GM12878 (cell line): ENCODE results near the gene TNFAIP2. TPM values are rescaled to one million over a fixed set of nuclear protein-coding genes. Genes with fewer than 3 reads are reported as not detected.

ENCODE experiments used
- ATAC-seq: fragments of 200-7000 bp; cut with Tn5 transposase; 3 replicates; pipeline ENCODE4 v1.9.1; 2020; ENCODE audit warnings: mild to moderate bottlenecking, moderate library complexity
- BruUV-seq: library from RNA; stranded (reverse); fragments of 400-500 nt; replicated peaks from 2 replicates; lab custom pipeline; 2021; lab: Mats Ljungman, UMichigan
- CTCF ChIA-PET: fragments of 300-600 bp; sonication (Branson Sonifier 250); formaldehyde crosslinking; extraction: SDS; loops from one replicate; lab custom pipeline; 2021; ENCODE audit warnings: inconsistent platforms; lab: Yijun Ruan, JAX
- POLR2A ChIA-PET: fragments of 350-600 bp; formaldehyde crosslinking; extraction: SDS; loops from one replicate; lab custom pipeline; 2021; ENCODE audit warnings: inconsistent platforms; lab: Charles Lee
- RAD21 ChIA-PET: fragments of 300-600 bp; sonication (Branson Sonifier 250); formaldehyde crosslinking; loops from one replicate; lab custom pipeline; 2023; ENCODE audit warnings: antibody characterized with exemption; ENCODE audit not compliant: unreplicated experiment; lab: Charles Lee
- SMC1A ChIA-PET: fragments of 300-600 bp; sonication (Branson Sonifier 250); formaldehyde crosslinking; loops from one replicate; lab custom pipeline; 2023; ENCODE audit not compliant: unreplicated experiment, uncharacterized antibody; lab: Charles Lee
- DNase-seq: peaks from one replicate; pipeline ENCODE4 v3.0.0-alpha.2; 2011; ENCODE audit warnings: low read depth, low spot score
- FAIRE-seq: peaks from 3 replicates; lab custom pipeline; 2011; peaks lifted over from hg19 to GRCh38; lab: Jason Lieb, UNC
- H2AFZ ChIP-seq: 2 replicates; pipeline ENCODE4 v1.6.0; 2011; ENCODE audit warnings: low read depth, low read length, control low read depth; ENCODE audit not compliant: control insufficient read depth
- H3K27ac ChIP-seq: 2 replicates; pipeline ENCODE4 v1.5.1; 2011; ENCODE audit warnings: control low read depth; ENCODE audit not compliant: control insufficient read depth, insufficient read depth
- H3K27me3 ChIP-seq, 2 experiments: replicated peaks in 1 of 2; 2 replicates each; pipeline versions ENCODE4 v1.6.0 to v1.6.1; 2011; ENCODE audit warnings: low read length in 1 of 2; ENCODE audit not compliant: control insufficient read depth in 2 of 2, insufficient read depth in 2 of 2
- H3K36me3 ChIP-seq, 2 experiments: 2 replicates each; pipeline ENCODE4 v1.5.1; 2011; ENCODE audit warnings: low read length in 1 of 2; ENCODE audit not compliant: control insufficient read depth in 2 of 2, insufficient read depth in 2 of 2
- H3K4me1 ChIP-seq: 2 replicates; pipeline ENCODE4 v1.6.1; 2011; ENCODE audit warnings: mild to moderate bottlenecking, low read length, moderate library complexity, mixed read lengths; ENCODE audit not compliant: control insufficient read depth, insufficient read depth
- H3K4me2 ChIP-seq: 2 replicates; pipeline ENCODE4 v1.6.0; 2011; ENCODE audit warnings: control low read depth; ENCODE audit not compliant: control insufficient read depth, insufficient read depth
- H3K4me3 ChIP-seq: fragments of 200-600 bp; sonication (generic); 2 replicates; pipeline ENCODE4 v1.5.1; 2016
- H3K79me2 ChIP-seq: 2 replicates; pipeline ENCODE4 v1.6.0; 2011; ENCODE audit warnings: low read length; ENCODE audit not compliant: control insufficient read depth, insufficient read depth
- H3K9ac ChIP-seq: 2 replicates; pipeline ENCODE4 v1.8.0; 2011; ENCODE audit warnings: low read length, control low read depth, mixed read lengths; ENCODE audit not compliant: control insufficient read depth, insufficient read depth
- H3K9me3 ChIP-seq: replicated peaks from 3 replicates; pipeline ENCODE4 v1.5.1; 2011; ENCODE audit warnings: mild to moderate bottlenecking, low read length; ENCODE audit not compliant: control insufficient read depth, insufficient read depth
- H4K20me1 ChIP-seq: 2 replicates; pipeline ENCODE4 v1.6.0; 2011; ENCODE audit not compliant: control insufficient read depth, insufficient read depth
- BHLHE40 ChIP-seq, 2 experiments: fragments of 450-650 bp in 1 of 2; IDR thresholded peaks; 2 replicates each; pipeline ENCODE4 v1.6.1; 2011 to 2017; ENCODE audit warnings: low read depth in 2 of 2, borderline replicate concordance in 1 of 2, improper control_type of control experiment in 1 of 2, low read length in 1 of 2, mild to moderate bottlenecking in 1 of 2
- BMI1 ChIP-seq: fragments of 450-650 bp; IDR thresholded peaks from 2 replicates; pipeline ENCODE4 v1.6.1; 2016; ENCODE audit warnings: mild to moderate bottlenecking, moderate library complexity, borderline replicate concordance
- CEBPZ ChIP-seq: fragments of 150-350 bp; IDR thresholded peaks from 2 replicates; pipeline ENCODE4 v1.6.1; 2016; ENCODE audit warnings: low read depth, low read length
- CHD4 ChIP-seq: fragments of 200-600 bp; sonication (generic); IDR thresholded peaks from 2 replicates; pipeline ENCODE4 v1.6.1; 2016; ENCODE audit warnings: mild to moderate bottlenecking
- GATAD2B ChIP-seq: fragments of 450-650 bp; conservative IDR thresholded peaks from 2 replicates; pipeline ENCODE4 v1.6.1; 2017; ENCODE audit warnings: low read depth, mild to moderate bottlenecking, moderate library complexity
- MEF2B ChIP-seq: fragments of 450-650 bp; IDR thresholded peaks from 2 replicates; pipeline ENCODE4 v1.6.1; 2018; ENCODE audit warnings: mild to moderate bottlenecking, moderate library complexity; ENCODE audit not compliant: partially characterized antibody, poor library complexity, severe bottlenecking
- MXI1 ChIP-seq: fragments of 150-350 bp; IDR thresholded peaks from 2 replicates; pipeline ENCODE4 v1.6.1; 2011; ENCODE audit warnings: low read depth, mild to moderate bottlenecking, inconsistent platforms, low read length, improper control_type of control experiment
- PML ChIP-seq: IDR thresholded peaks from 2 replicates; pipeline ENCODE4 v1.6.1; 2012; ENCODE audit warnings: low read length, inconsistent platforms
- RAD51 ChIP-seq: fragments of 450-650 bp; IDR thresholded peaks from 2 replicates; pipeline ENCODE4 v1.6.1; 2016; ENCODE audit warnings: moderate library complexity, mild to moderate bottlenecking, inconsistent platforms
- TCF12 ChIP-seq: IDR thresholded peaks from 2 replicates; pipeline ENCODE4 v1.6.1; 2011; ENCODE audit warnings: low read depth, mild to moderate bottlenecking, low read length
- WGBS: methylation state at CpG from one replicate; pipeline ENCODE4 v1.1.6; 2016; ENCODE audit warnings: low lambda C conversion rate; ENCODE audit not compliant: insufficient replicate concordance, insufficient coverage; ENCODE audit errors: missing lambda C conversion rate; 5-methylcytosine and 5-hydroxymethylcytosine counted together
- in situ Hi-C: fragments of 300-500 bp; cut with MboI; formaldehyde crosslinking; loops from 9 replicates; pipeline ENCODE4 v1.14.3; 2018; ENCODE audit warnings: mixed read lengths
- intact Hi-C: fragments of 100-400 bp; cut with micrococcal nuclease; formaldehyde crosslinking; loops from one replicate; pipeline ENCODE4 v1.14.2; 2022; ENCODE audit not compliant: unreplicated experiment
- polyA plus RNA-seq, 11 experiments: library from polyadenylated mRNA; depleted of rRNA in 4 of 11; unstranded in 6 of 11; stranded (reverse) in 5 of 11; fragments of >200 nt; fragmentation: Nextera tagmentation in 4 of 11; fragmentation: Illumina TruSeq in 1 of 11; extraction: Ambion mirVana in 4 of 11; extraction: Trizol in 1 of 11; gene quantifications; 1 replicate in 1 of 11; 2 replicates in 10 of 11; pipeline versions ENCODE4 v1.2.1 to v1.2.3, GENCODE V29; 2011 to 2016; ENCODE audit warnings: inconsistent platforms in 2 of 11, missing spikeins in 2 of 11, low read depth in 1 of 11
- total RNA-seq, 4 experiments: library from RNA; depleted of rRNA in 3 of 4; stranded (reverse); fragments of >200 nt in 3 of 4; fragmentation: Illumina TruSeq in 1 of 4; extraction: Trizol in 1 of 4; gene quantifications; 2 replicates each; pipeline versions ENCODE4 v1.2.1 to v1.2.3, GENCODE V29; 2013 to 2021
- TF ChIP-seq, protein P1 (sequence below): fragments of 450-650 bp; IDR thresholded peaks from 2 replicates; pipeline ENCODE4 v1.6.1; 2017; ENCODE audit warnings: low read depth, mild to moderate bottlenecking, moderate library complexity

The TNFAIP2 gene
- total and polyA plus RNA-seq, 10 of the 15 experiments (the other 5 are each of a cell fraction or from before 2014, with no cell fraction given), result 7.1 to 150 (median 74.5) TPM

DNA sequence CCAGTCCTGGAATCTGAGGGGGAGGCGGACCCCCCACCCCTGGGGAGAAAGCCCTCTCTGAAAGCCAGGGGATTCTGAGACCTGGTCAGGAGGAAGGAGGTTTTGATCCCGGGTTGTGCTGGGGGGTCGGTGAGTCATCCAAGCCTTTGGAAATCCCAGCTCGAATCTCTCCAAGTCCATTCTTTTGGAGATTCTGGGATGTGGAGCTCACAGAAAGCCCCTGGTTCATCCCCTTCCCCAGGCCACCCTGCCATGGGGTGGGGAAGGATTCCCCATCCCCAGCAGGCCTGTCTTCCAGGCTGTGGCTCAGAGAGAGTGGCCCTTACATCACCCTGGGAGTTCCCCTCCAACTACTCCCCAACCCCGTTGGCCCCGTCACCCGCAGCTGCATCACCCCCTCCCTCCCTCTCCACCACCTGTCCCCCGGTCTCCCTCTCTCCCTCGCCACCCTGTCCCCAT is 14.5 kb upstream of the TNFAIP2 start (continued):
- no peak for TF ChIP-seq CEBPZ

- DNase-seq, result no peak
- Histone ChIP-seq H3K4me3 (no peak overlapping the region), H3K36me3 (no peaks in the 10 kb centered on the region), H3K79me2 (no peaks in the 10 kb centered on the region), H2AFZ (no peak overlapping the region), H3K9me3 (no peaks in the 10 kb centered on the region), H3K27me3 (no peaks in the 10 kb centered on the region), H3K9ac (no peak overlapping the region), H3K27ac (peak overlapping the region; percentile 79), H4K20me1 (no peaks in the 10 kb centered on the region), H3K4me1 (peaks cover 73% of the 10 kb centered on the region), H3K4me2 (peak overlapping the region; percentile 38; the same call in 1 of the 2 replicates)
- WGBS, result 72% methylated on average over 28 of the region's 32 CpGs
- no TSS peak for BruUV-seq
- in situ Hi-C loops, result loop anchor here (5.0 kb wide), 1 partner anchor 73 kb away; no protein-coding TSS in a partner anchor
- TF ChIP-seq MXI1 (no peak), BHLHE40 (IDR thresholded peaks at IDR 0.05; ENCODE audit: borderline replicate concordance in 1 of 2, low read depth in 2 of 2, low read length in 1 of 2) (no peak), GATAD2B (peak; percentile 66), MEF2B (no peak), TCF12 (0 out of 2 replicates have a peak, but pooled peaks have one; percentile 23), CHD4 (no peak), RAD51 (no peak), BMI1 (no peak), PML (no peak)
- TF ChIP-seq, protein P1, sequence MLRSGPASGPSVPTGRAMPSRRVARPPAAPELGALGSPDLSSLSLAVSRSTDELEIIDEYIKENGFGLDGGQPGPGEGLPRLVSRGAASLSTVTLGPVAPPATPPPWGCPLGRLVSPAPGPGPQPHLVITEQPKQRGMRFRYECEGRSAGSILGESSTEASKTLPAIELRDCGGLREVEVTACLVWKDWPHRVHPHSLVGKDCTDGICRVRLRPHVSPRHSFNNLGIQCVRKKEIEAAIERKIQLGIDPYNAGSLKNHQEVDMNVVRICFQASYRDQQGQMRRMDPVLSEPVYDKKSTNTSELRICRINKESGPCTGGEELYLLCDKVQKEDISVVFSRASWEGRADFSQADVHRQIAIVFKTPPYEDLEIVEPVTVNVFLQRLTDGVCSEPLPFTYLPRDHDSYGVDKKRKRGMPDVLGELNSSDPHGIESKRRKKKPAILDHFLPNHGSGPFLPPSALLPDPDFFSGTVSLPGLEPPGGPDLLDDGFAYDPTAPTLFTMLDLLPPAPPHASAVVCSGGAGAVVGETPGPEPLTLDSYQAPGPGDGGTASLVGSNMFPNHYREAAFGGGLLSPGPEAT, result no peak
- intact Hi-C loops, result no loop called here
- ATAC-seq, result no peak
- ChIA-PET CTCF (interaction anchor here (1.2 to 4.1 kb wide), 5 partner anchors 9 to 32 kb away, joined by 3 to 32 read pairs (median 4); no protein-coding TSS in a partner anchor), RAD21 (interaction anchor here (1.6 to 4.2 kb wide), 2 partner anchors 16 to 31 kb away, joined by 3 to 40 read pairs; no protein-coding TSS in a partner anchor), SMC1A (interaction anchor here (0.6 to 4.9 kb wide), 3 partner anchors 31 to 75 kb away, joined by 3 to 22 read pairs (median 4); no protein-coding TSS in a partner anchor), POLR2A (interaction anchor here (0.9 to 1.6 kb wide), 3 partner anchors 9 to 31 kb away, joined by 3 to 7 read pairs (median 4); partner anchors contain the start of gene TNFAIP2)
- FAIRE-seq, result no peak
Observed at GRCh38 chr14:103109535-103110441, 13.5 kb upstream of the TNFAIP2 start.
